CD4-positive, CD25-positive, alpha-beta regulatory T cell (primary cell): ENCODE data around the gene CALML3. TPM values are rescaled to one million over a fixed set of nuclear protein-coding genes. Genes with fewer than 3 reads are reported as not detected.
A peak's percentile ranks its signal among the peaks of the same experiment; 100 is the strongest.

Experiments used
- ATAC-seq, 2 donors: fragments of 150-1000 bp; cut with Tn5 transposase; one replicate each; pipeline ENCODE4 v1.10.0; 2021; ENCODE audit warnings: low read depth in 2 of 2, moderate number of reproducible peaks in 2 of 2, moderate library complexity in 1 of 2
- DNase-seq, 3 donors: peaks; one replicate each; pipeline versions ENCODE4 v3.0.0 to v3.0.0-alpha.2; 2012 to 2022; ENCODE audit warnings: mixed read lengths in 1 of 3
- H3K27ac ChIP-seq: one replicate; pipeline ENCODE4 v1.7.0; 2013; ENCODE audit warnings: mild to moderate bottlenecking, low read length; ENCODE audit not compliant: insufficient read depth, poor library complexity, severe bottlenecking
- H3K27me3 ChIP-seq: one replicate; pipeline ENCODE4 v1.7.0; 2013; ENCODE audit warnings: low read length; ENCODE audit not compliant: control insufficient read depth, insufficient read depth
- H3K36me3 ChIP-seq: one replicate; pipeline ENCODE4 v1.7.0; 2013; ENCODE audit warnings: mild to moderate bottlenecking, low read length, moderate library complexity; ENCODE audit not compliant: control insufficient read depth, insufficient read depth
- H3K4me1 ChIP-seq: 2 replicates; pipeline ENCODE4 v1.7.0; 2013; ENCODE audit warnings: mild to moderate bottlenecking, low read length; ENCODE audit not compliant: insufficient read depth, control insufficient read depth, poor library complexity, severe bottlenecking
- H3K4me3 ChIP-seq: one replicate; pipeline ENCODE4 v1.7.0; 2013; ENCODE audit warnings: low read depth, mild to moderate bottlenecking, low read length, moderate library complexity
- H3K9me3 ChIP-seq, 2 experiments: 1 replicate in 1 of 2; 2 replicates in 1 of 2; pipeline ENCODE4 v1.7.0; 2013; ENCODE audit warnings: low read length in 2 of 2, mild to moderate bottlenecking in 1 of 2, moderate library complexity in 1 of 2; ENCODE audit not compliant: control insufficient read depth in 2 of 2
- H3K27ac Mint-ChIP-seq, 3 donors: one replicate each; pipeline ENCODE4 v1.8.0; 2020 to 2022; ENCODE audit warnings: mild to moderate bottlenecking in 3 of 3, mixed read lengths in 3 of 3, moderate library complexity in 2 of 3
- H3K27me3 Mint-ChIP-seq: one replicate; pipeline ENCODE4 v1.8.0; 2022; ENCODE audit warnings: mild to moderate bottlenecking, mixed read lengths
- H3K36me3 Mint-ChIP-seq: one replicate; pipeline ENCODE4 v1.8.0; 2020; ENCODE audit warnings: mixed read lengths
- H3K4me1 Mint-ChIP-seq, 4 donors: one replicate each; pipeline ENCODE4 v1.8.0; 2020 to 2022; ENCODE audit warnings: mixed read lengths in 4 of 4, mild to moderate bottlenecking in 1 of 4
- H3K4me3 Mint-ChIP-seq, 4 donors: one replicate each; pipeline ENCODE4 v1.8.0; 2020 to 2022; ENCODE audit warnings: mild to moderate bottlenecking in 4 of 4, mixed read lengths in 4 of 4, moderate library complexity in 3 of 4
- H3K9me3 Mint-ChIP-seq, 7 donors: one replicate each; pipeline ENCODE4 v1.8.0; 2020 to 2022; ENCODE audit warnings: mixed read lengths in 7 of 7, mild to moderate bottlenecking in 3 of 7, moderate library complexity in 2 of 7
- polyA plus RNA-seq, 4 donors: library from polyadenylated mRNA; unstranded; fragments of 300-500 nt; fragmentation: Illumina TruSeq; gene quantifications; one replicate each; pipeline ENCODE4 v1.2.3, GENCODE V29; 2021
- total RNA-seq: library from RNA; stranded (reverse); gene quantifications from one replicate; pipeline ENCODE4 v1.2.3, GENCODE V29; 2022

Gene CALML3
- total and polyA plus RNA-seq, 5 donors from 2014 or later = not detected

- H3K36me3 Mint-ChIP-seq = no peaks in the 10 kb centered on the region
Measured at GRCh38 chr10:5479481-5480161, 45.1 kb upstream of the CALML3 start.

GRCh38 chr10:5480162-5480941 lies 44.4 kb upstream of the CALML3 start:
- ATAC-seq = no peak
- Histone ChIP-seq H3K27me3 (no peaks in the 10 kb centered on the region), H3K27ac (no peak overlapping the region), H3K4me3 (no peak overlapping the region), H3K9me3 (no peaks in the 10 kb centered on the region), H3K4me1 (no peaks in the 10 kb centered on the region), H3K36me3 (no peaks in the 10 kb centered on the region)
- Mint-ChIP-seq H3K27me3 (no peaks in the 10 kb centered on the region), H3K36me3 (no peaks in the 10 kb centered on the region), H3K4me3 (no peak overlapping the region), H3K9me3 (no peaks in the 10 kb centered on the region), H3K27ac (peak overlapping the region in 1 of 3 donors; percentile 82), H3K4me1 (no peaks in the 10 kb centered on the region)
- no peak for DNase-seq

More at GRCh38 chr10:5479481-5480161, 45.1 kb upstream of the CALML3 start:
- no peaks in the 10 kb centered on the region for H3K36me3 ChIP-seq
- no peak for DNase-seq
- Mint-ChIP-seq H3K9me3 (no peaks in the 10 kb centered on the region), H3K27ac (peak overlapping the region in 1 of 3 donors; percentile 82), H3K27me3 (no peaks in the 10 kb centered on the region), H3K4me3 (no peak overlapping the region), H3K4me1 (no peaks in the 10 kb centered on the region)
- H3K4me1 ChIP-seq = no peaks in the 10 kb centered on the region
- no peaks in the 10 kb centered on the region for H3K27me3 ChIP-seq
- H3K9me3 ChIP-seq = no peaks in the 10 kb centered on the region
- no peak overlapping the region for H3K27ac ChIP-seq
- no peak overlapping the region for H3K4me3 ChIP-seq
- no peak for ATAC-seq

- Mint-ChIP-seq H3K9me3 (no peaks in the 10 kb centered on the region), H3K4me3 (no peak overlapping the region), H3K36me3 (no peaks in the 10 kb centered on the region), H3K4me1 (no peaks in the 10 kb centered on the region), H3K27me3 (no peaks in the 10 kb centered on the region), H3K27ac (no peak overlapping the region)
- no peaks in the 10 kb centered on the region for H3K9me3 ChIP-seq
- no peak for DNase-seq
- H3K27me3 ChIP-seq = no peaks in the 10 kb centered on the region
- ATAC-seq = no peak
- H3K4me3 ChIP-seq = no peak overlapping the region
- H3K27ac ChIP-seq = no peak overlapping the region
- no peaks in the 10 kb centered on the region for H3K4me1 ChIP-seq
- H3K36me3 ChIP-seq = no peaks in the 10 kb centered on the region
Measured at GRCh38 chr10:5481121-5481520, 43.6 kb upstream of the CALML3 start.

- Mint-ChIP-seq H3K27ac (no peak overlapping the region), H3K36me3 (no peaks in the 10 kb centered on the region), H3K4me3 (no peak overlapping the region), H3K9me3 (no peaks in the 10 kb centered on the region), H3K27me3 (no peaks in the 10 kb centered on the region), H3K4me1 (no peaks in the 10 kb centered on the region)
- no peak for DNase-seq
- Histone ChIP-seq H3K9me3 (no peaks in the 10 kb centered on the region), H3K27ac (no peak overlapping the region), H3K4me3 (no peak overlapping the region), H3K4me1 (no peaks in the 10 kb centered on the region), H3K27me3 (no peaks in the 10 kb centered on the region), H3K36me3 (no peaks in the 10 kb centered on the region)
- ATAC-seq = no peak
Measured at GRCh38 chr10:5482016-5482415, 42.7 kb upstream of the CALML3 start.

GRCh38 chr10:5484205-5484604 lies 40.6 kb upstream of the CALML3 start:
- H3K9me3 Mint-ChIP-seq = no peaks in the 10 kb centered on the region
- Histone ChIP-seq H3K4me1 (no peaks in the 10 kb centered on the region), H3K4me3 (no peak overlapping the region), H3K27me3 (no peaks in the 10 kb centered on the region), H3K27ac (no peak overlapping the region), H3K36me3 (no peaks in the 10 kb centered on the region), H3K9me3 (no peaks in the 10 kb centered on the region)
- no peak overlapping the region for H3K4me3 Mint-ChIP-seq
- H3K36me3 Mint-ChIP-seq = no peaks in the 10 kb centered on the region
- no peak for DNase-seq
- no peak overlapping the region for H3K27ac Mint-ChIP-seq
- H3K4me1 Mint-ChIP-seq = no peaks in the 10 kb centered on the region
- H3K27me3 Mint-ChIP-seq = no peaks in the 10 kb centered on the region
- no peak for ATAC-seq

- DNase-seq (no peak), ATAC-seq (no peak)
- Mint-ChIP-seq H3K4me3 (no peak overlapping the region), H3K4me1 (no peaks in the 10 kb centered on the region), H3K36me3 (no peaks in the 10 kb centered on the region), H3K27me3 (no peaks in the 10 kb centered on the region), H3K9me3 (no peaks in the 10 kb centered on the region), H3K27ac (no peak overlapping the region)
- no peaks in the 10 kb centered on the region for H3K36me3 ChIP-seq
- no peak overlapping the region for H3K27ac ChIP-seq
- H3K4me1 ChIP-seq = no peaks in the 10 kb centered on the region
- H3K9me3 ChIP-seq = no peaks in the 10 kb centered on the region
- no peak overlapping the region for H3K4me3 ChIP-seq
- H3K27me3 ChIP-seq = no peaks in the 10 kb centered on the region
Measured at GRCh38 chr10:5485290-5485689, 39.5 kb upstream of the CALML3 start.

- Histone ChIP-seq H3K9me3 (no peaks in the 10 kb centered on the region), H3K4me3 (no peak overlapping the region), H3K36me3 (no peaks in the 10 kb centered on the region), H3K27me3 (no peaks in the 10 kb centered on the region), H3K27ac (no peak overlapping the region), H3K4me1 (no peaks in the 10 kb centered on the region)
- Mint-ChIP-seq H3K9me3 (no peaks in the 10 kb centered on the region), H3K36me3 (no peaks in the 10 kb centered on the region), H3K4me1 (peaks cover 0 to 3% (median 0%) of the 10 kb centered on the region in 4 donors), H3K27ac (no peak overlapping the region), H3K4me3 (no peak overlapping the region), H3K27me3 (no peaks in the 10 kb centered on the region)
- ATAC-seq = no peak
- no peak for DNase-seq
Measured at GRCh38 chr10:5485948-5486852, 38.6 kb upstream of the CALML3 start.
